Muscle of back (tissue), 11 donors: ENCODE measurements around the gene MAST1. TPM values are rescaled to one million over a fixed set of nuclear protein-coding genes. Genes with fewer than 3 reads are reported as not detected.
A peak's percentile ranks its signal among the peaks of the same experiment; 100 is the strongest.
"Not testable (repeated sequence)": the region's sequence is repeated elsewhere in the genome, so short reads cannot be mapped to it uniquely, and the experiment has no call there.

Experiments
- DNase-seq, 3 donors: peaks; one replicate each; pipeline versions ENCODE4 v3.0.0 to v3.0.0-alpha.2; 2013
- polyA plus RNA-seq, 10 donors: library from polyadenylated mRNA; unstranded; fragments of 120-200 nt; gene quantifications; one replicate each; pipeline ENCODE4 v1.2.1, GENCODE V29; 2013; ENCODE audit not compliant: insufficient read length in 10 of 10

MAST1 gene
- polyA plus RNA-seq, 10 donors, result 0.11 to 0.91 (median 0.66) TPM; not detected in 1

- DNase-seq, result no peak
Observed at GRCh38 chr19:12838886-12839756, 806 bp downstream of the MAST1 start.

- DNase-seq, result no peak
Observed at GRCh38 chr19:12840091-12841079, 2.1 kb downstream of the MAST1 start.

- DNase-seq, result peak in 1 of 3 donors; percentile 39
Observed at GRCh38 chr19:12841094-12841493, 2.8 kb downstream of the MAST1 start.

GRCh38 chr19:12842511-12842910 is 4.2 kb downstream of the MAST1 start:
- DNase-seq, result no peak

- DNase-seq, result no peak
Observed at GRCh38 chr19:12843328-12843727, 5.0 kb downstream of the MAST1 start.

- DNase-seq, result no peak
Observed at GRCh38 chr19:12843999-12844732, 5.9 kb downstream of the MAST1 start.

GRCh38 chr19:12846613-12847012 is 8.3 kb downstream of the MAST1 start:
- not testable (repeated sequence) for DNase-seq

GRCh38 chr19:12847159-12848139 is 9.1 kb downstream of the MAST1 start:
- DNase-seq, result peak; percentile 60 to 92 (median 88)

- DNase-seq, result no peak
Observed at GRCh38 chr19:12856653-12857052, 18.3 kb downstream of the MAST1 start.

GRCh38 chr19:12858041-12858928 is 20.0 kb downstream of the MAST1 start:
- DNase-seq, result no peak

- DNase-seq, result no peak
Observed at GRCh38 chr19:12859546-12859945, 21.2 kb downstream of the MAST1 start.

- DNase-seq, result no peak
Observed at GRCh38 chr19:12864143-12864542, 25.8 kb downstream of the MAST1 start.

- no peak for DNase-seq
Observed at GRCh38 chr19:12864721-12865715, 26.7 kb downstream of the MAST1 start.

GRCh38 chr19:12865746-12866415 is 27.6 kb downstream of the MAST1 start:
- no peak for DNase-seq

- no peak for DNase-seq
Observed at GRCh38 chr19:12866416-12867119, 28.3 kb downstream of the MAST1 start.
